ENCODE measurements around the gene RBM34. TPM values are rescaled to one million over a fixed set of nuclear protein-coding genes. Genes with fewer than 3 reads are reported as not detected.
"Not testable (repeated sequence)": the region's sequence is repeated elsewhere in the genome, so short reads cannot be mapped to it uniquely, and the experiment has no call there.

The RBM34 gene
- total RNA-seq, 1 experiment from 2014 or later: 104 TPM

- DNase-seq (ENCODE audit: low read depth, low spot score); ATAC-seq; in situ Hi-C loops (cut with HindIII; ENCODE audit: low pct_unique_long_range_greater_than_20kb, low sequenced_read_pairs); POLR2A ChIA-PET; H3K9me3 ChIP-seq (ENCODE audit: control insufficient read depth, insufficient read depth, low read depth, low read length); H3K27ac ChIP-seq (ENCODE audit: low read length); H3K27me3 ChIP-seq (ENCODE audit: control insufficient read depth, insufficient read depth, low read length); H3K36me3 ChIP-seq (ENCODE audit: control insufficient read depth, insufficient read depth, low read length); BruUV-seq (replicated peaks); H3K4me3 ChIP-seq (ENCODE audit: low read depth in 2 of 2, low read length in 2 of 2): not testable (repeated sequence)
- H3K4me1 ChIP-seq (ENCODE audit: control insufficient read depth, insufficient read depth, low read length): peaks cover 48% of the 10 kb centered on the region
- CTCF ChIA-PET: interaction anchor here (1.1 kb wide), 1 partner anchor 227 kb away, joined by 4 read pairs; no protein-coding TSS in a partner anchor
- intact Hi-C loops (cut with micrococcal nuclease; ENCODE audit: unreplicated experiment): loop anchor here (2.0 to 5.0 kb wide), 2 partner anchors 480 to 593 kb away; partner anchors contain the start of gene IRF2BP2
Measured at GRCh38 chr1:235092045-235092406, 69.0 kb downstream of the RBM34 start.

GRCh38 chr1:235091319-235092044, 69.6 kb downstream of the RBM34 start:
- H3K9me3 ChIP-seq (ENCODE audit: control insufficient read depth, insufficient read depth, low read depth, low read length); H3K36me3 ChIP-seq (ENCODE audit: control insufficient read depth, insufficient read depth, low read length); ATAC-seq; H3K27me3 ChIP-seq (ENCODE audit: control insufficient read depth, insufficient read depth, low read length); in situ Hi-C loops (cut with HindIII; ENCODE audit: low pct_unique_long_range_greater_than_20kb, low sequenced_read_pairs); DNase-seq (ENCODE audit: low read depth, low spot score); BruUV-seq (replicated peaks); H3K4me3 ChIP-seq (ENCODE audit: low read depth in 2 of 2, low read length in 2 of 2): not testable (repeated sequence)
- intact Hi-C loops (cut with micrococcal nuclease; ENCODE audit: unreplicated experiment): loop anchor here (2.0 to 5.0 kb wide), 2 partner anchors 479 to 593 kb away; partner anchors contain the start of gene IRF2BP2
- ChIA-PET POLR2A (interaction anchor here (0.8 kb wide), 1 partner anchor 482 kb away, joined by 3 read pairs; the partner anchor contains the start of gene IRF2BP2), CTCF (interaction anchor here (0.6 kb wide), 1 partner anchor 596 kb away, joined by 9 read pairs; no protein-coding TSS in a partner anchor)
- Histone ChIP-seq H3K27ac (ENCODE audit: low read length) (peak overlapping the region; percentile 65), H3K4me1 (ENCODE audit: control insufficient read depth, insufficient read depth, low read length) (peaks cover 47% of the 10 kb centered on the region)

GRCh38 chr1:235090406-235091069, 70.5 kb downstream of the RBM34 start:
- Histone ChIP-seq H3K9me3 (ENCODE audit: control insufficient read depth, insufficient read depth, low read depth, low read length) (no peaks in the 10 kb centered on the region), H3K4me3 (ENCODE audit: low read depth in 2 of 2, low read length in 2 of 2) (no peak overlapping the region), H3K27me3 (ENCODE audit: control insufficient read depth, insufficient read depth, low read length) (no peaks in the 10 kb centered on the region), H3K36me3 (ENCODE audit: control insufficient read depth, insufficient read depth, low read length) (no peaks in the 10 kb centered on the region), H3K4me1 (ENCODE audit: control insufficient read depth, insufficient read depth, low read length) (peaks cover 40% of the 10 kb centered on the region), H3K27ac (ENCODE audit: low read length) (peak overlapping the region; percentile 65)
- DNase-seq (ENCODE audit: low read depth, low spot score) (no peak), ATAC-seq (peak; percentile 42)
- TF ChIP-seq CTCF (IDR thresholded peaks at IDR 0.05): peak; percentile 22; the same call in 1 of the 2 replicates
- TF ChIP-seq REST (IDR thresholded peaks at IDR 0.05; ENCODE audit: insufficient read depth in 1 of 2, low read depth in 2 of 2, low read length in 1 of 2): no peak
- CTCF ChIA-PET: interaction anchor here (0.6 kb wide), 2 partner anchors 15 to 595 kb away, joined by 9 read pairs; no protein-coding TSS in a partner anchor
- POLR2A ChIA-PET: interaction anchor here (0.6 to 0.8 kb wide), 2 partner anchors 9 to 481 kb away, joined by 3 read pairs; partner anchors contain the start of gene IRF2BP2
- intact Hi-C loops (cut with micrococcal nuclease; ENCODE audit: unreplicated experiment) (loop anchor here (5.0 kb wide), 1 partner anchor 478 kb away; the partner anchor contains the start of gene IRF2BP2), in situ Hi-C loops (cut with HindIII; ENCODE audit: low pct_unique_long_range_greater_than_20kb, low sequenced_read_pairs) (no loop called here)
- no TSS peak for BruUV-seq (replicated peaks)

Data from Panc1 (cell line).